Endothelial cell of umbilical vein (primary cell): Measurements from ENCODE around the gene ABHD10. TPM values are rescaled to one million over a fixed set of nuclear protein-coding genes. Genes with fewer than 3 reads are reported as not detected.

Experiments
- BruUV-seq: library from RNA; stranded (reverse); fragments of 400-500 nt; replicated peaks from 2 replicates; lab custom pipeline; 2021; lab: Mats Ljungman, UMichigan
- CTCF ChIA-PET: fragments of 300-600, 350-600 bp; sonication (Branson Sonifier 250); formaldehyde crosslinking; loops from one replicate; lab custom pipeline; 2021; ENCODE audit warnings: antibody characterized with exemption, inconsistent platforms; lab: Charles Lee
- POLR2A ChIA-PET: fragments of 300-600, 350-600 bp; sonication (Branson Sonifier 250); formaldehyde crosslinking; loops from one replicate; lab custom pipeline; 2021; ENCODE audit warnings: antibody characterized with exemption, inconsistent platforms; lab: Charles Lee
- DNase-seq: peaks from one replicate; pipeline ENCODE4 v3.0.0-alpha.2; 2011; ENCODE audit warnings: low read depth, low spot score
- FAIRE-seq: peaks from 2 replicates; lab custom pipeline; 2011; peaks lifted over from hg19 to GRCh38; lab: Jason Lieb, UNC
- H2AFZ ChIP-seq: 2 replicates; pipeline ENCODE4 v1.6.0; 2012; ENCODE audit warnings: low read depth, low read length, control low read depth, inconsistent platforms
- H3K27ac ChIP-seq: 2 replicates; pipeline ENCODE4 v1.5.1; 2011; ENCODE audit warnings: low read depth, mild to moderate bottlenecking, control low read depth, low read length, moderate library complexity; ENCODE audit not compliant: insufficient read depth
- H3K27me3 ChIP-seq, 2 experiments: 2 replicates each; pipeline versions ENCODE4 v1.6.0 to v1.6.1; 2011; ENCODE audit warnings: low read length in 2 of 2, mixed read lengths in 1 of 2; ENCODE audit not compliant: control insufficient read depth in 2 of 2, insufficient read depth in 2 of 2
- H3K36me3 ChIP-seq, 2 experiments: 2 replicates in 1 of 2; 3 replicates in 1 of 2; pipeline ENCODE4 v1.5.1; 2011; ENCODE audit warnings: low read length in 2 of 2, mild to moderate bottlenecking in 1 of 2, moderate library complexity in 1 of 2; ENCODE audit not compliant: control insufficient read depth in 2 of 2, insufficient read depth in 2 of 2; ENCODE audit errors: extremely low read depth in 1 of 2
- H3K4me1 ChIP-seq: 3 replicates; pipeline ENCODE4 v1.5.1; 2011; ENCODE audit warnings: mild to moderate bottlenecking, low read length; ENCODE audit not compliant: control insufficient read depth, insufficient read depth; ENCODE audit errors: extremely low read depth
- H3K4me2 ChIP-seq: 2 replicates; pipeline ENCODE4 v1.6.1; 2011; ENCODE audit warnings: low read length, control low read depth, mixed read lengths; ENCODE audit not compliant: insufficient read depth
- H3K4me3 ChIP-seq, 3 experiments: fragments of 200-600 bp in 1 of 3; sonication (generic), shearing (Covaris generic) in 1 of 3; replicated peaks in 1 of 3; 2 replicates each; pipeline ENCODE4 v1.5.1; 2011 to 2016; ENCODE audit warnings: control low read depth in 3 of 3, low read length in 3 of 3, mild to moderate bottlenecking in 2 of 3, inconsistent platforms in 1 of 3, low read depth in 1 of 3, moderate library complexity in 1 of 3; ENCODE audit not compliant: insufficient read depth in 1 of 3
- H3K79me2 ChIP-seq: 2 replicates; pipeline ENCODE4 v1.6.0; 2012; ENCODE audit warnings: low read length, inconsistent platforms; ENCODE audit not compliant: control insufficient read depth, insufficient read depth
- H3K9ac ChIP-seq: replicated peaks from 2 replicates; pipeline ENCODE3; 2011; ENCODE audit warnings: low read length, control low read depth; ENCODE audit not compliant: insufficient read depth; ENCODE audit errors: extremely low read depth
- H3K9me1 ChIP-seq: replicated peaks from 3 replicates; pipeline ENCODE4 v1.6.0; 2011; ENCODE audit warnings: mild to moderate bottlenecking, low read length; ENCODE audit not compliant: control insufficient read depth, insufficient read depth; ENCODE audit errors: extremely low read depth
- H3K9me3 ChIP-seq: replicated peaks from 2 replicates; pipeline ENCODE4 v1.5.1; 2012; ENCODE audit warnings: low read length, inconsistent platforms; ENCODE audit not compliant: control insufficient read depth, insufficient read depth
- H4K20me1 ChIP-seq: replicated peaks from 2 replicates; pipeline ENCODE3; 2011; ENCODE audit warnings: mild to moderate bottlenecking, low read length; ENCODE audit not compliant: control insufficient read depth, insufficient read depth; ENCODE audit errors: extremely low read depth
- CTCF ChIP-seq, 2 donors: IDR thresholded peaks; 1 replicate in 1 of 2; 2 replicates in 1 of 2; pipeline ENCODE4 v1.5.1; 2011; ENCODE audit warnings: low read length in 2 of 2, mild to moderate bottlenecking in 2 of 2, moderate library complexity in 2 of 2, control low read depth in 1 of 2, inconsistent platforms in 1 of 2, low read depth in 1 of 2; ENCODE audit not compliant: insufficient read depth in 1 of 2; ENCODE audit errors: extremely low read depth in 1 of 2
- EZH2 ChIP-seq: IDR thresholded peaks from 2 replicates; pipeline ENCODE4 v1.6.1; 2012; ENCODE audit warnings: borderline replicate concordance, low read depth, mild to moderate bottlenecking, moderate library complexity, low read length, inconsistent platforms; ENCODE audit not compliant: severe bottlenecking
- FOS ChIP-seq: IDR thresholded peaks from 2 replicates; pipeline ENCODE4 v1.6.1; 2011; ENCODE audit warnings: mild to moderate bottlenecking, low read length, moderate library complexity, borderline replicate concordance; ENCODE audit not compliant: insufficient read depth
- GATA2 ChIP-seq: IDR thresholded peaks from 2 replicates; pipeline ENCODE4 v1.7.0; 2011; ENCODE audit warnings: low read depth, mild to moderate bottlenecking, moderate library complexity, mixed read lengths, low read length; ENCODE audit not compliant: insufficient read length, insufficient read depth
- JUN ChIP-seq: IDR thresholded peaks from 2 replicates; pipeline ENCODE4 v1.6.1; 2011; ENCODE audit warnings: borderline replicate concordance, low read depth; ENCODE audit not compliant: insufficient read length, insufficient read depth
- MAX ChIP-seq: IDR thresholded peaks from 2 replicates; pipeline ENCODE4 v1.6.1; 2011; ENCODE audit not compliant: insufficient read depth, insufficient read length
- MYC ChIP-seq: IDR thresholded peaks from one replicate; pipeline ENCODE4 v1.6.1; 2011; ENCODE audit warnings: mild to moderate bottlenecking, low read depth, low read length
- POLR2A ChIP-seq: IDR thresholded peaks from 2 replicates; pipeline ENCODE4 v1.6.1; 2012; ENCODE audit warnings: low read depth, mild to moderate bottlenecking, control low read depth, low read length
- POLR2AphosphoS5 ChIP-seq: IDR thresholded peaks from 2 replicates; pipeline ENCODE4 v1.6.1; 2012; ENCODE audit warnings: low read depth, mild to moderate bottlenecking, control low read depth, low read length, moderate library complexity; ENCODE audit not compliant: insufficient read depth
- dilution Hi-C: fragments of 300-500 bp; cut with MboI; formaldehyde crosslinking; loops from one replicate; pipeline ENCODE4 v1.15.0; 2019; ENCODE audit warnings: low sequenced_read_pairs; ENCODE audit not compliant: extremely low pct_ligation_motif_present
- intact Hi-C: fragments of 100-400 bp; cut with micrococcal nuclease; formaldehyde crosslinking; loops from one replicate; pipeline ENCODE4 v1.10.0; 2022
- polyA plus RNA-seq, 4 experiments: library from polyadenylated mRNA; depleted of rRNA in 3 of 4; stranded (reverse) in 3 of 4; unstranded in 1 of 4; fragments of >200 nt; gene quantifications; 2 replicates each; pipeline versions ENCODE4 v1.2.1 to v1.2.3, GENCODE V29; 2011 to 2012; ENCODE audit warnings: missing spikeins in 1 of 4
- total RNA-seq: library from RNA; stranded (reverse); gene quantifications from 2 replicates; pipeline ENCODE4 v1.2.3, GENCODE V29; 2021

The ABHD10 gene
- total and polyA plus RNA-seq, 2 donors (not counting 3 experiments of a cell fraction or from before 2014, with no cell fraction given): 10.0 to 37.0 TPM

DNA sequence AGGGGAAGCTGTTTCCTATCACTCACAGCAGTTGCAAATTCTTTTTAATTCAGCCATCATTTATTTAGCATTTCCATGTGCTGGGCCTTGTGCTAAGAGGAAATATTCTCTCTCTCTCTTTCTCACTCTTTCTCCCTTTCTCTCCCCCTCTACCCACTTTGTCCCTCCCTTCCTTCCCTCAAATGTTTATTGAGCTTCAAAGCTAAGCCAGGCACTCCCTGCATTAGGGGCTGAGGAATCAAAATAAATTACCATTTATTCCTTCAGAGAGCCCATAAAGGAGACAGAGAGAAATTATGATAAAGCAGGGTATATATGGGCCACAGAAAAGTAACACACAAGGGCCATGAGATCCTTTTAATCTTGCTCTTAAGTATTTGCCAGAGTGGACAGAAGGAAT lies 62.5 kb downstream of the ABHD10 start:
- Histone ChIP-seq H3K9me3 (no peaks in the 10 kb centered on the region), H3K4me1 (no peaks in the 10 kb centered on the region), H3K9me1 (no peaks in the 10 kb centered on the region), H4K20me1 (no peaks in the 10 kb centered on the region), H3K79me2 (no peaks in the 10 kb centered on the region), H3K4me2 (no peak overlapping the region), H3K27ac (no peak overlapping the region), H3K4me3 (no peak overlapping the region), H2AFZ (no peak overlapping the region), H3K27me3 (no peaks in the 10 kb centered on the region), H3K9ac (no peak overlapping the region), H3K36me3 (no peaks in the 10 kb centered on the region)
- dilution Hi-C loops (no loop called here), intact Hi-C loops (no loop called here)
- ChIA-PET POLR2A (no interaction called here), CTCF (interaction anchor here (0.6 to 1.5 kb wide), 4 partner anchors 28 to 325 kb away, joined by 3 to 8 read pairs (median 6); no protein-coding TSS in a partner anchor)
- TF ChIP-seq POLR2AphosphoS5 (no peak), FOS (no peak), MYC (no peak), JUN (no peak), EZH2 (no peak)
- DNase-seq: no peak
- no peak for FAIRE-seq
- no TSS peak for BruUV-seq

DNA sequence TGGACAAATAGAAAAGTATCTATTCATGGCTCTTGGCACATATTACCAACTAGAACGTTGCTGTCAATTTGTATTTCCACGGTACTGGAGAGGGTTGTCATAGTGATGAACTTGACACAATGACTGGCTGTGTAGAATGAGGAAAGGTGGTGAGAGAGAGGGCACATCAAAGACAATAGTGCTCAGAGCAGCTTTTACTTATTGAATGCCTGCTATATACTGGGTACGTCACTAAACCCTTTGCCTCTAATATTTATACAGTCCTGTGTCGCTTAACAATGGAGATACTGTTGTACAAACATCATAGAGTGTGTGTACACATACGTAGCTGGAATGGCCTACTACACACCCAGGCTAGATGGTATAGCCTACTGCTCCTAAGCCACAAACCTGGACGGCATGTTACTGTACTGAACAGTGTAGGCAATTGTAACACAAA lies 64.0 kb downstream of the ABHD10 start:
- FAIRE-seq (no peak), DNase-seq (no peak)
- intact Hi-C loops (loop anchor here (1.0 to 2.0 kb wide), 4 partner anchors 54 to 374 kb away; no protein-coding TSS in a partner anchor), dilution Hi-C loops (no loop called here)
- Histone ChIP-seq H3K9me1 (no peaks in the 10 kb centered on the region), H3K79me2 (no peaks in the 10 kb centered on the region), H3K9ac (no peak overlapping the region), H3K4me3 (no peak overlapping the region), H3K4me2 (no peak overlapping the region), H3K36me3 (no peaks in the 10 kb centered on the region), H4K20me1 (no peaks in the 10 kb centered on the region), H3K4me1 (no peaks in the 10 kb centered on the region), H3K27ac (no peak overlapping the region), H2AFZ (peak overlapping the region; percentile 79), H3K27me3 (no peaks in the 10 kb centered on the region), H3K9me3 (no peaks in the 10 kb centered on the region)
- ChIA-PET CTCF (interaction anchor here (0.6 to 3.4 kb wide), 42 partner anchors 9 to 667 kb away, joined by 3 to 33 read pairs (median 4); partner anchors contain the start of genes ABHD10 and TMPRSS7), POLR2A (no interaction called here)
- TF ChIP-seq EZH2 (no peak), JUN (no peak), GATA2 (no peak), MYC (no peak), POLR2AphosphoS5 (no peak), FOS (no peak), CTCF (IDR thresholded peaks at IDR 0.05; ENCODE audit: extremely low read depth in 1 of 2, insufficient read depth in 1 of 2, low read depth in 1 of 2, low read length in 2 of 2) (no peak), MAX (no peak), POLR2A (no peak)
- no TSS peak for BruUV-seq
